ENCODE data around the gene CYB561D2. TPM values are rescaled to one million over a fixed set of nuclear protein-coding genes. Genes with fewer than 3 reads are reported as not detected.
"Not testable (repeated sequence)": the region's sequence is repeated elsewhere in the genome, so short reads cannot be mapped to it uniquely, and the experiment has no call there.

The CYB561D2 gene
- total RNA-seq: 11.0 TPM

DNA sequence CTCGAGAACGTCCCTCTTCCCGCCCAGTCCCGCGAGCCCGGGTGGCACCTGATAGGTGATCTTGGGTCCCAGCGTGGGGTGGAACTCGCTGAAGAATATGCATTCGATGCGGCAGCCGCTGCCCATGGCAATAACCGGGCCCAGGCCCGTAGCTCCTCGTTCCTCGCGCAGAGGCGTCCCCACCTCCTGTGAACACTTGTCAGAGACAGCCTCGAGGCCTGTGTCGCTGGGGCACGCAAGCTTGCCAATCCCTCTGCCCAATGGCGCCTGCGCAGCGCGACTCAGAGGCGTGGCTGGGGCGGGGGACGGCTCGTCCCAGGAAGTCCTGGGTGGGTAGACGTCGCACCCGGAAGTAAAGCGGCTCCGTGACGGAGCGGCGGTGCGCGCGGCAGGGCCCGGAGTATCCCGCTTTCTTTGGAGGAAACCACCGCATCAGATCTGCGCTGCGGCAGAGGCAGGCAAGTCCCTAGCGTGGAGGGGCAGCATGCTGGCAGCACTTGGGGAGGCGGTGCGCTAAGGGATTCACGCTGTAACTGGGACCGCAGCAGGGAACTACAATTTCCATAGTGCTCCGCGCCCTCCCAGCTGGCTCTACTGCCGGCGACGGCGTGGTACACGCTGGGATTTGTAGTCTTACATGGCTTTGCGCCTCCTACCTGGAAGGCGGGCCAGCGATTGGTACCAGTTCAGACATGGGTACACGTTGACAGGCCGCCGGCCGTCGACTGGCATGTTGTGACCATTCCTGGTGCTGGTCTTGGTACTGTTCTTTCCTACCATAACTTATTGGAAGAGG is at the start of gene CYB561D2, which contains the start of gene NPRL2:
Gene CYB561D2, plus strand, starts transcription at position 336 of the 796 bp plus-strand sequence. CDS start 572 bp downstream, outside the sequence.
Gene NPRL2, minus strand, starts transcription at position 249 of the 796 bp plus-strand sequence. Its CDS starts 123 bp downstream, at position 126.
- DNase-seq (ENCODE audit: low spot score in 2 of 2) (peak; percentile 95 to 98), FAIRE-seq (no peak)

- DNase-seq (ENCODE audit: low spot score in 2 of 2): no peak
- no peak for FAIRE-seq
Observed at GRCh38 chr3:50302095-50303012, 48.3 kb upstream of the CYB561D2 start.

DNA sequence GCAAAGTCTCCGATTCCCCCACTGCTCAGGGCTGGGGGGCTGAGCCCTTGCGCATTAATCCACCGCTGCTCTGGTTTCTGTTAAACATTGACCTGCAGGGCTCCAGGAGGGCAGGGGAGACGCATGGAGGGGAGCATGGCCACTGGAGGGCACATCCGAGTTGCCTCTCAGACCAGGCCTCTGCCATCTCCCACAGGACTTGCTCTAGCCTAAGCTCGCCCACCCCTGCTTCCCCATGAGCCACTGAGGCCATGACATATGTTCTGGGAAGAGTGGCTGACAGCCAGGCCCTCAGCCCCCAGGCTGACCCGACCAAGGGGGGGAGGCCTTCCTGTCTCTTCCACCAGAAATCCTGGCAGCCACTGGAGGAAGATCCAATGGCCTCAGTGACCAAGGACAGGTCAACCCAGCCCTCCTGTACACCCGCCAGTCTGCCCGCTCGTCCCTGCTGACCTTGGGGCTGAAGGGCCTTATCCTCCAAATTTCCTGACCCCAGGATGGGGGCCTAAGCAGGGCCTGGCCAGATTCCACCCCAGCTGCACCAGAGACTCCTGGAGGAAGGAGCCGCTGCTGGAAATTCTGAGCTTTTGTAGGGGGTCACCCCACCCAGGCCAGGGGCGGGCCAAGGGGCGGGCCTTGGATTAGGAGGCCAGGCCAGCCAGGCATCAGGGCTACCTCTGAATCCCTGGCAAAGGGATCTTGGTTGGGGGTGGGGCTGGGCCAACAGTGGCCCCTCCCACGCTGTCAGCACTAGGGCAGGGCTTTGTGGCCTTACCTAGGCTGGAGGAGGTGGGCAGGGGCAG is 47.4 kb upstream of the CYB561D2 start, which contains the start of gene HYAL1:
Gene HYAL1, minus strand, starts transcription at position 562 of the 803 bp plus-strand sequence. CDS start 618 bp downstream, outside the sequence.
- no peak for FAIRE-seq
- DNase-seq (ENCODE audit: low spot score in 2 of 2): no peak

DNA sequence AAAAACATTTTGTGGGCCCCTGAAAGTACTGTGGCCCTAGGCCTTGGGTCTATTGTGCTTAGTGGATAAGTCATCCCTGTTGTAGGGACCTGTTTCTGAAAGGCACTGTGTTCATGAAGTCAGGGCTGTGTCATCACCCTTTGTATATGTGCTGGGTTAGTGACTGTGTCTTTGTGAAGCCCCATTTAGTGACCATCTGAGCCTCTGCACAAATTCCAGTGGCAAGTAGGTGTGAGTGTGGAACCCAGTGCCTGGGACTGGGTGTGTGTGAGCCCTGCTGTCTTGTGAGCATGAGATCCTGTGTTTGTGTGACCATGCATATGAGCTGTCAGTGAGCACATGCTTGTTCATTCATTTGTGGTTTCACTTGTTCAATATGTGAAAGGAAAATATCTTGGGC is 46.1 kb upstream of the CYB561D2 start:
- FAIRE-seq (no peak), DNase-seq (ENCODE audit: low spot score in 2 of 2) (no peak)

DNA sequence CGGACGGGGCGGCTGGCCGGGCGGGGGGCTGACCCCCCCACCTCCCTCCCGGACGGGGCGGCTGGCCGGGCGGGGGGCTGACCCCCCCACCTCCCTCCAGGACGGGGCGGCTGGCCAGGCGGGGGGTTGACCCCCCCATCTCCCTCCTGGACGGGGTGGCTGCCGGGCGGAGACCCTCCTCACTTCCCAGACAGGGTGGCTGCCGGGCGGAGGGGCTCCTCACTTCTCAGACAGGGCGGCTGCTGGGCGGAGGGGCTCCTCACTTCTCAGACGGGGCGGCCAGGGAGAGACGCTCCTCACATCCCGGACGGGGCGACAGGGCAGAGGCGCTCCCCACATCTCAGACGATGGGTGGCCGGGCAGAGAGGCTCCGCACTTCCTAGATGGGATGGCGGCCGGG is 38.6 kb upstream of the CYB561D2 start:
- FAIRE-seq; DNase-seq (ENCODE audit: low spot score in 2 of 2): not testable (repeated sequence)

DNA sequence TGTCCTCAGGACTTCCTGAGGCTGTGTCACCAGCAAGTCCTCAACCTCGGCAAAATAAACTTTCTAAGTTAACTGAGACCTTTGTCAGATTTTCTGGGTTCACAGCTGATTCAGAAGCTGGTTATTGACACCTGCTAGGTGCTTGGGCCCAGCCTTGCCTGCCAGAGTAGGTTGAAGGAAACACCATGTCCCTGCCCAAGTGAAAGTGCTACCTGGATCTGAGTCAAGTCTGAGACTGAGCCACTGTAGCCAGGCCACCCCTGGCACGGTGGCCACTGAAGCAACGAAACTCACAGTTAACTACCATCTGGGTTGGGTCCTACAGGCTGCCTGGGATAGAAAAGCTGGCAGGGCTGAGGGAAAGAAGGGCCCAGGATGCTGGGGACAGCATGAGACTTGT is 36.3 kb upstream of the CYB561D2 start:
- no peak for FAIRE-seq
- no peak for DNase-seq (ENCODE audit: low spot score in 2 of 2)

DNA sequence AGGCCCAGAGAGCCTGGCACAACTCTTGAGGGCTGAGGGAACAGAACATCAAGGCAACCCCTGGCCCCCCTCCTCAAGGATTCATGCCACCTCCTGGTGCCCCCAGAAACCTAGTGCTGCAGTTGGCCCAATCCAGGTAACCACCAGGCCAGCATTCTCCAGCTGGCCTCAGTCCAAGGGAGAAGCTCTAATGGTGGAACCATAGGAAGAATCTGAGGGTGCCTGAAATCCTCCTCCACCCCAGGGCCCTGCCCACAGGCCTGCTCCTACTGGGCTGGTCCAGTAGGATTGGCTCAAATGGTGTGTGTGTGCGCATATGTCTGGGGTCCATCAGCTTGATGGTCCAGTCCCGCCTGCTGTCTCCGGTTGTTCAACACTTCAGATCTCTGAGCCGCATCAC is 35.8 kb upstream of the CYB561D2 start:
- DNase-seq (ENCODE audit: low spot score in 2 of 2) (no peak), FAIRE-seq (no peak)

- FAIRE-seq: no peak
Observed at GRCh38 chr3:50316657-50317242, 33.9 kb upstream of the CYB561D2 start.

GRCh38 chr3:50317300-50317699 is 33.4 kb upstream of the CYB561D2 start:
- no peak for FAIRE-seq

More at GRCh38 chr3:50316657-50317242, 33.9 kb upstream of the CYB561D2 start:
- DNase-seq (ENCODE audit: low spot score in 2 of 2): no peak

GRCh38 chr3:50318163-50318562 is 32.5 kb upstream of the CYB561D2 start:
- FAIRE-seq (no peak), DNase-seq (ENCODE audit: low spot score in 2 of 2) (no peak)

More at GRCh38 chr3:50317300-50317699, 33.4 kb upstream of the CYB561D2 start:
- no peak for DNase-seq (ENCODE audit: low spot score in 2 of 2)

DNA sequence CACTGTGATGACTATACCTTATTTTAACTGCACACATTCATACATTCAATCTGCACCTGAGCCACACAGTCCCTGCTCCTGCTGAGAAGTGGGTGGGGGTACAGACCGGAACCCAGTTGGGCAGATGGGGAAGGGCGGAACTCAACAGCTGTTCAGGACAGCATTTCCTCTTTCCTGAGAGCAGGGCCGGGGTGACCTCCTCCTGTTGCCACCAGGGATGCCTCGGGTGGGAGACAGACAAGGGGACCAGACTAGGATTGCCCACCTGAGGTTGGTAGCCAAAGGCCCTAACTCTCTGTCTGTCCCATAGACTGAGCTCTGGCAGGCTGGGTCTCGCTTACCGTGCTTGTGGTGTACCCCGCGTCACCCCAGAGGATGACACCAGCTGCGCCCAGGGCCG is 32.0 kb upstream of the CYB561D2 start:
- DNase-seq (ENCODE audit: low spot score in 2 of 2): no peak
- FAIRE-seq: no peak

- FAIRE-seq: no peak
- DNase-seq (ENCODE audit: low spot score in 2 of 2): no peak
Observed at GRCh38 chr3:50319181-50319893, 31.3 kb upstream of the CYB561D2 start.

DNA sequence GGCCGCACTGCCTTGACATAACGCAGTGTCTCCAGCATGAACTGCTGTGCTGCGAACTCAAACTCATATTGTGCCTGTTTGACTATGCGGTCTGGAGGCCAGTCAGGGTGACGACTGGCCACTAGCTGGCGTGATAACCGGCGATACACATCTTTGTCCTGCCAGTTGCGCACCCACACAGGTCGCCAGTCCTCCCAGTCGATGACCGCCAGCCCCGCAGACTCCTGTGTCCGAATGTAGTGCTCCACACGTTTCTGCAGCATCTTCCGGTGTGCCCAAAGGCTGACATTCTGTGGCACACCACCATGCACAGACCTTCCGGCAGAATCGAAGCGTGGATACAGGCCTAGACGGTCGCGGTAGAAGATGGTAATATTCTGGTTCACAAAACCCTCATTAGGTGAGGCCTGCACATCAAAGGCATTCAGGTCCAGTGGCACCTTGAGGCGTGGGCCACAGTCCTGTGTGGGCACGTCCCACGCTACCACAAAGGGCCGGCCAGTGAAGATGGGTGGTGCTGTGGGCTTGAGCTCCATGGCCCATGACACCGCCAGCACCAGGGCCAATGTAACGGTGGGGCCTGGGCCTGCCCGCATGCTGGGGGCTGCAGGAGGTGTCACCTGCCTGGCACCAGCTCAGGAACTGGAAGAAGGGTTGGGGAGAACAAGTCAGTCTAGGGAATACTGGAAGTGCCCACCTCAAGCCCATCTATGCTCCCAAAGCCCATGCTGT is 30.6 kb upstream of the CYB561D2 start:
- FAIRE-seq: no peak

DNA sequence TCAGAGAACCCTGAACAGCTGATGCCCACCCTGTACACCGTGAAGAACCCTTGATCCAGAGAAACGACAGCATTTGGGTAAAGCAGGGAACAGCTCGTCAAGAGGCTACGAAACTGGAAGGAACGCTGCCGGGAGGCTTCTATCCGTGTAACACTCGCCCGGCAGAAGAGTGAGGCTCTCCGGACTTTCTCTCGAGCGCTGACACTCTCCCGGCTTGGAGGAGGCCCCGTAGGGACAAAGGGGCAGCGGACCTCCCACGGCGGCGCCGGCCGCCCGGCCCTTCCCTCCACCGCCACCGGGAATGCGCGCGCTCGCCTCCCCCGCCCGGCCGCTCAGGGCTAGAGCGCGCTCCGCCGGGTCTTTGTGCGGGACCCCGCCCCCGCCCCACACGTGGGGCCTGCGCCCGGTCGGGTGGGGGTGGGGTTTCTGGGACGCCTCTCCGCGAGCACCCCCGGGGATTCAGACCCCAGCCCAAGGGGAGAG is 29.8 kb upstream of the CYB561D2 start:
- FAIRE-seq: no peak
- peak; percentile 88 to 91 for DNase-seq (ENCODE audit: low spot score in 2 of 2)

More for the DNA sequence above, 30.6 kb upstream of the CYB561D2 start:
- DNase-seq (ENCODE audit: low spot score in 2 of 2): no peak

GRCh38 chr3:50321336-50322114 is 29.1 kb upstream of the CYB561D2 start:
- FAIRE-seq: no peak
- DNase-seq (ENCODE audit: low spot score in 2 of 2): peak; percentile 90 to 91

- DNase-seq (ENCODE audit: low spot score in 2 of 2) (no peak), FAIRE-seq (no peak)
Observed at GRCh38 chr3:50322115-50322385, 28.6 kb upstream of the CYB561D2 start.

DNA sequence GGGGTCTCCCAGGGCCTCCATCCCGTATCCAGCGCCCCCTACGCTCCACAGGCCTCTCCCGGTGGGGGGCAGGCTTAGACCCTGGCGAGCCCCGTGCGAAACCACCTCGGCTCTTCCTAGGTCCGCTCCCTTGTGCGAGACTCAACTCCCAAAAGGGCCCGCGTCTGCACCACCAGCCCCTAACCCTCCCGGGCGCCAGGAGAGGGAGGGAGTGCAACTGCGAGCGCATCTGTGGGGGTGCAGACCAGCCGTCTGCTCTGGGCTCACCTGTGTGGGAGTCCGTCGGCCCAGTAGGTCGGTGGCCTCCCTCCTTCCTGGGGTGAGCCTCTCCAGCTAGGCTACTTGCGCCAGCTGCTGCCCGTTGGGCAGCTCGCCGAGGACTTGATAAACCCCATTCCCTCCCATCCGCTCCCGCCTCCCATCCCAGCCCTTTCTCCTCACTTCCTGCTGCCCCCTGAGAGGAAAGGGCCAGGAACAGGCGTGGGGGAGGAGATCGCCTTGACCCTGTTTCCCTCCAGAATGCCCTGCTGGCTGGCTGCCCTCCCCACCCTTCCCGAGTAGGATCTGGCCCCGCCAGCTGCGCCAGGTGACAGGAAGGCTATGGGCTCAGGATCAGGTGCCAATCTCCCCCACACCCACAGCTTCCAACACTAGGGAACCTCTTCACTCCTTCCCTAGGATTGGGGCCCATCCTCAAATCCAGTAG is 28.1 kb upstream of the CYB561D2 start, which contains the start of gene HYAL2:
Gene HYAL2, minus strand, starts transcription at position 360 of the 706 bp plus-strand sequence. CDS start 2,256 bp downstream, outside the sequence.
- FAIRE-seq: no peak
- no peak for DNase-seq (ENCODE audit: low spot score in 2 of 2)
